Measurements from ENCODE around the gene UBL7. TPM values are rescaled to one million over a fixed set of nuclear protein-coding genes. Genes with fewer than 3 reads are reported as not detected.

Gene UBL7
- total and polyA plus RNA-seq, 2 of the 8 experiments (the other 6 are each of a cell fraction or from before 2014, with no cell fraction given) = 71.5 to 183 TPM

DNA sequence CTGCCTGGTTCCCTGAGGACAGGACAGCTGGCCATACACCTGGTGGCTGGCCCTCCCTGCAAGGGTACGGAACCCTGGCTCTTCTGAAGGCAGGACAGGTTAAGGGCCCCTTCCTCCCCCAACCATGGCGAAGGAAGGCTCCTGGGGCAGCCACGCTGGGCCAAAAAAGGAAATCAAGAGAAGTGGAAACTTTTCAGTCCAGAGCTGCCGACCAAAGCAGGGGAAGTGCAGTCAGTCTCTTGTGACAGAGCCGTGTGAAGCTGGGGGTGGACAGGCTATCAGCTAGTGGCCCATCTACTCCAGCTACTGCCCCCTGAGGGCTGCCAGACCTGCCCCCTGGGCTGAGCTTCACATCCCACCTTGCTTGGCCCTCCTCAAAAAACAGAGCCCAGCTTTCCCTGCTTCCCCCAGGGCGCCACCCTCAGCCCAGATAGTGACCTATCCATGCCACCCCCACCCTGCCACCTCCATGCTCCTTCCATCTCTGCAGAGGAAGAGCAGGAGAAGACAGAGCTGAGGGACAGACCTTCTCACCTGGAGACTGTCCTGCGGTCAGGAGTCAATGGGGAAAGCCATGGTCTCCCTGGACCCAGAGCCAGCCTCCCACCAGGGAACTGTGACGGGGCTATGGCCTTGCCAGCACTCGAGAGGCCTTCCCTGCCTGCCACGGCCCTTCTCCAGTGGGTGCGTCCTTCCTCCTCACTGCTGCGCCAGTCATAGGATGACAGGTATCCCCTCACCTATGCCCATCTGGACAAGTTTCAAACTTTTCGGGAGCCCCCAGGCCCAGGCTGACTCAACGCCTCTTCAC is 31.8 kb downstream of the UBL7 start:
- Histone ChIP-seq H3K14ac (ENCODE audit: insufficient read length) (no peak overlapping the region), H2BK120ac (replicated peaks; ENCODE audit: low read depth, low read length) (no peak overlapping the region), H4K20me1 (replicated peaks in 1 of 2; ENCODE audit: control insufficient read depth in 1 of 2, insufficient read depth in 2 of 2, low read length in 2 of 2) (peaks cover 10 to 22% of the 10 kb centered on the region in 2 experiments), H3K4ac (replicated peaks; ENCODE audit: insufficient read length, low read depth, low read length) (no peak overlapping the region), H3K36me3 (ENCODE audit: control insufficient read depth in 2 of 4, insufficient read depth in 4 of 4, low read length in 3 of 4) (no peaks in the 10 kb centered on the region), H3K27me3 (replicated peaks in 1 of 4; ENCODE audit: control insufficient read depth in 3 of 4, extremely low read depth in 1 of 4, insufficient read depth in 3 of 4, low read length in 3 of 4) (peaks cover 0 to 12% (median 9%) of the 10 kb centered on the region in 4 experiments; a peak in 5 of 7 replicates), H4K8ac (ENCODE audit: extremely low read depth, insufficient read depth, low read length) (no peak overlapping the region; the same call in 1 of the 2 replicates), H3K9me3 (ENCODE audit: insufficient read depth in 2 of 2, low read depth in 1 of 2, low read length in 1 of 2) (no peaks in the 10 kb centered on the region), H3K27ac (ENCODE audit: low read depth, low read length) (no peak overlapping the region), H3K79me1 (ENCODE audit: low read depth, low read length) (peaks cover 3% of the 10 kb centered on the region), H3K4me1 (replicated peaks in 1 of 4; ENCODE audit: control insufficient read depth in 3 of 4, insufficient read depth in 4 of 4, low read length in 3 of 4) (peaks cover 0 to 10% (median 5%) of the 10 kb centered on the region in 4 experiments; a peak in 6 of 7 replicates), H3K4me3 (ENCODE audit: extremely low read depth in 1 of 4, insufficient read depth in 2 of 4, low read depth in 3 of 4, low read length in 4 of 4) (no peak overlapping the region), H2AK5ac (ENCODE audit: low read depth, low read length) (no peak overlapping the region; the same call in 1 of the 2 replicates), H3K9ac (replicated peaks in 1 of 4; ENCODE audit: extremely low read depth in 1 of 4, low read depth in 3 of 4, low read length in 3 of 4) (no peak overlapping the region), H3K4me2 (ENCODE audit: insufficient read depth in 1 of 2, low read depth in 2 of 2, low read length in 2 of 2) (no peak overlapping the region), H4K91ac (replicated peaks; ENCODE audit: insufficient read length, low read length) (peak overlapping the region; percentile 18), H3K23ac (ENCODE audit: insufficient read length) (no peak overlapping the region), H2BK12ac (ENCODE audit: low read depth, low read length) (no peak overlapping the region; the same call in 1 of the 2 replicates), H3K56ac (replicated peaks; ENCODE audit: insufficient read length, low read depth, low read length) (no peak overlapping the region), H3K18ac (ENCODE audit: extremely low read depth, low read length) (no peak overlapping the region), H2AFZ (ENCODE audit: low read length) (no peak overlapping the region), H2BK20ac (ENCODE audit: low read length) (no peak overlapping the region), H4K5ac (ENCODE audit: insufficient read length, low read depth, low read length) (no peak overlapping the region), H2BK15ac (ENCODE audit: low read length) (no peak overlapping the region), H2BK5ac (ENCODE audit: low read depth, low read length) (no peak overlapping the region; the same call in 1 of the 2 replicates), H3K79me2 (ENCODE audit: control insufficient read depth in 1 of 2, insufficient read depth in 2 of 2, low read length in 2 of 2) (peaks cover 0 to 22% of the 10 kb centered on the region in 2 experiments; a peak in 2 of 4 replicates), H3K23me2 (ENCODE audit: low read depth, low read length) (peaks cover 15% of the 10 kb centered on the region; the same call in 1 of the 2 replicates)
- WGBS, 2 experiments (ENCODE audit: extremely low coverage in 1 of 2, insufficient coverage in 1 of 2, insufficient read length in 1 of 2, insufficient replicate concordance in 2 of 2, low coverage in 1 of 2, low lambda C conversion rate in 2 of 2, missing lambda C conversion rate in 1 of 2) = 85% methylated on average over 14 of the region's 14 CpGs; no CpG with 5 or more reads in 1 of the 2 experiments
- POLR2A ChIA-PET (ENCODE audit: partially characterized antibody) = interaction anchor here (0.7 to 1.5 kb wide), 4 partner anchors 18 to 332 kb away, joined by 3 read pairs; no protein-coding TSS in a partner anchor
- FAIRE-seq (no peak), DNase-seq (ENCODE audit: low read depth in 1 of 2, low spot score in 2 of 2) (no peak)
- TF ChIP-seq BCL11A (IDR thresholded peaks at IDR 0.05; ENCODE audit: low read depth in 2 of 2, low read length in 2 of 2) = no peak
- TF ChIP-seq SRF (IDR thresholded peaks at IDR 0.05; ENCODE audit: low read depth, low read length) = no peak
- no peak for TF ChIP-seq SP4 (IDR thresholded peaks at IDR 0.05; ENCODE audit: low read length)
- TF ChIP-seq KDM5A (IDR thresholded peaks at IDR 0.05; ENCODE audit: low read length) = no peak
- TF ChIP-seq CTCF (IDR thresholded peaks at IDR 0.05; ENCODE audit: control extremely low read depth in 1 of 3, insufficient read depth in 1 of 3, low read depth in 1 of 3, low read length in 3 of 3) = no peak
- no peak for TF ChIP-seq RBBP5 (IDR thresholded peaks at IDR 0.05; ENCODE audit: borderline replicate concordance, low read depth, low read length)
- no peak for TF ChIP-seq USF2 (IDR thresholded peaks at IDR 0.05; ENCODE audit: low read length)
- no peak for TF ChIP-seq JUN (IDR thresholded peaks at IDR 0.05; ENCODE audit: low read depth, low read length)
- CTCF ChIA-PET (ENCODE audit: partially characterized antibody) = interaction anchor here (0.8 to 41.3 kb wide), 7 partner anchors 9 to 50 kb away, joined by 3 to 1311 read pairs (median 5); partner anchors contain the start of gene CYP11A1

All from H1 (cell line).